ENCODE measurements around the gene ATF7. TPM values are rescaled to one million over a fixed set of nuclear protein-coding genes. Genes with fewer than 3 reads are reported as not detected.
A peak's percentile ranks its signal among the peaks of the same experiment; 100 is the strongest.
"Not testable (repeated sequence)": the region's sequence is repeated elsewhere in the genome, so short reads cannot be mapped to it uniquely, and the experiment has no call there.

ATF7 gene
- total RNA-seq, 1 donor from 2014 or later = 44.7 TPM

GRCh38 chr12:53484686-53485575, 141.3 kb downstream of the ATF7 start:
- DNase-seq (ENCODE audit: low spot score) = peak; percentile 72

- no peak for DNase-seq (ENCODE audit: low spot score)
Observed at GRCh38 chr12:53483979-53484377, 142.2 kb downstream of the ATF7 start.

GRCh38 chr12:53483225-53483978, 142.8 kb downstream of the ATF7 start:
- DNase-seq (ENCODE audit: low spot score) = peak; percentile 82

DNA sequence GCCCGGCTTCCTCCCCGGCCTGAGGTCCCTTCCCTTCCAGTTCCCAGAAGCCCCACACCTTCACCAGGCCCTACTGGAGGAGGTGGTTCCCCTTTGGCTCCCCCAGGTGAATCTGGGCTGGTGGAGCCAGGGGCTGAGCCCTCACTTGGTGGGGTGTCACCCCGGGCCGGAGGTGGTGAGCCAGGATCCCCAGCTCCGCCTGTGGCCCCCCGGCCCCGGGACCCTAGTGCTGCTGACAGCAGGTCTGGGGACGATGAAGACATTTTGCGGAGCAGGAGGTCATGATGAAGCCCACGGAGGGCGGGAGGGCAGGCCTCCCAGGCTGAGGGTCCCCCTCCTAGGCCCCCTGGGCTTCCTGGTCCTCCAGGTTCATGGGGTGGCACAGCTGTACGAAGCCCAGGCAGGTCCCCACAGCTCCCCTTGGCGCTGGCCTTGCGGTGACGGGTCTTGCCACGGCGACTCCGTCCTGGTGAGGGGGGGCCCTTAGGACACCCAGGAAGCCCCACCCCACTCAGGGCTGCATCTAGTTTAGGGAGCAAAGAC, 143.5 kb downstream of the ATF7 start:
- DNase-seq (ENCODE audit: low spot score) = peak; percentile 87

- no peak for DNase-seq (ENCODE audit: low spot score)
Observed at GRCh38 chr12:53481939-53482586, 144.1 kb downstream of the ATF7 start.

DNA sequence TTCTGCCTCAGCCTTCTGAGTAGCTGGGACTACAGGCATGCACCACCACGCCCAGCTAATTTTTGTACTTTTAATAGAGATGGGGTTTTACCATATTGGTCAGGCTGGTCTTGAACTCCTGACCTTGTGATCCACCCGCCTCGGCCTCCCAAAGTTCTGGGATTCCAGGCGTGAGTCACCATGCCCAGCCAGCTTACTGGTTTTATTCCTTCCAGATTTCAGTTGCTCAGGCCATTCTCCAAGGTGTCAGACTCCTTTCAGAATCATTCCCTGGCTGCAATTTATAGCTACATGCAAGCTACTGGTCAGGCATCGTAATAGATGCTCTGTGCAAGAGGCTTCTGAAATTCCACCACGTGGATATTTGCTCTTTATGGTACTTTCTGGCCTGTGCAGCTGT, 144.7 kb downstream of the ATF7 start:
- not testable (repeated sequence) for DNase-seq (ENCODE audit: low spot score)

- DNase-seq (ENCODE audit: low spot score) = no peak
Observed at GRCh38 chr12:53480491-53481442, 145.4 kb downstream of the ATF7 start.

- DNase-seq (ENCODE audit: low spot score) = no peak
Observed at GRCh38 chr12:53479331-53479730, 146.9 kb downstream of the ATF7 start.

- no peak for DNase-seq (ENCODE audit: low spot score)
Observed at GRCh38 chr12:53478865-53479264, 147.3 kb downstream of the ATF7 start.

- no peak for DNase-seq (ENCODE audit: low spot score)
Observed at GRCh38 chr12:53476769-53477209, 149.4 kb downstream of the ATF7 start.

DNA sequence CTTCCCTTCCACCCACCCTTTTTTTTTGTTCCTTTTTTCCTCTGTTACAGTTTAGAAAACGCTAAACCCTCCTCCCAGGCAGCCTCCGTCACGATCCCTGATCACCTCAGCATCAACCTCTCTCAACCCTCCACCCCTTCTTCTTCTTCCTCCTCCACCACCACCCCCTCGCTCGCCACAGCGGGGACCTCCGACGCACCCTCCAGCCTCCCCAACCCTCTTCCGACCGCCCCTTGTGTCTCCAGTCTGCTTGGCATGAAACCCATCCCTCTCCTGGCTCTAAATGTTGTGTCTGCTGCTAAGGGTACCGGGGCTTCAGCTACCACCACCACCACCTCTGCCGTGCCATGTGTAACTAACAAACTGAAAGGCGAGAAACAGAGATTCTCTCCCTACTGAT, 151.4 kb downstream of the ATF7 start:
- DNase-seq (ENCODE audit: low spot score) = no peak

- no peak for DNase-seq (ENCODE audit: low spot score)
Observed at GRCh38 chr12:53474077-53474476, 152.1 kb downstream of the ATF7 start.

DNA sequence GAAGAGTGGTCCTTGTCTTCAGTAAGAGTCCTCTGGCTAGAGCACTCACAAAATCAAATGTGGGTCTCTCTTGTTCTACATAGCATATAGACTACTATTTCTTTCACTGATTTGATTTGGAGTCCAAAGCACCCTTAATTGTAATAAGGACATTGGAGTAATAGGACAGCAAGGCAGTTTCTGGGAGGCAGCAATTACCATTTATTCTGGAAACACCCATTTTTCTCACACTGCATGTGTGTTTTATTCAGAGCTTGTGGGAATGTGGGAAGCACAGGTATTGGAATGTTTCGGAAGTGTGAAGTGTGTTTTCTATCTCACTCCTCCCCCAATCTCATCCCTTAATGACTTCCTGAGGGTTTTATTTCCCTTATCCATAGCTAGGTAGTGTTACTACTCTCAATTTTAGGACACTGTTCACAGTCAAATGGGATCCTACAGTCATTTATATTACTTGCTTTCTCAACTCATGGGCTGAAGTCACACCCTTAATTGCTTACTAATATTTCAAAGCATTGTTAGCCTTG, 154.1 kb downstream of the ATF7 start:
- no peak for DNase-seq (ENCODE audit: low spot score)

DNA sequence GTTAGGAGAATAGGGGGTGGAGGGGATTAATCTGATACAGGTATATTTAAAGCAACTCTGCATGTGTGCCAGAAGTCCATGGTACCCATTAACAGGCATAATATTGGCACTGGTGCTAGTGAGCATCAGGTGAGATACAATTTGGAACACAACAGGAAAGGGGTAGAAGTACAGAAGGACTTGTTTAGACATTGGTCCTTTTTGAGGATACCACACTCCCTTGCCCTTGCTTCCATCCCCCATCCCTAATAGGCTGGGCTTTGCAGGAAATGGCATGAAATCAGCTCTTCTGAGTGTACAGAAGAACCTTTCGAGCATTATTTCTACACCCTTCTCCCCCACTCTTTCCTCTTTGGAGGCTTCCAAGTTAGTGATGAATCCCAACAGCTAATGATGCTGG, 157.9 kb downstream of the ATF7 start:
- DNase-seq (ENCODE audit: low spot score) = no peak

DNA sequence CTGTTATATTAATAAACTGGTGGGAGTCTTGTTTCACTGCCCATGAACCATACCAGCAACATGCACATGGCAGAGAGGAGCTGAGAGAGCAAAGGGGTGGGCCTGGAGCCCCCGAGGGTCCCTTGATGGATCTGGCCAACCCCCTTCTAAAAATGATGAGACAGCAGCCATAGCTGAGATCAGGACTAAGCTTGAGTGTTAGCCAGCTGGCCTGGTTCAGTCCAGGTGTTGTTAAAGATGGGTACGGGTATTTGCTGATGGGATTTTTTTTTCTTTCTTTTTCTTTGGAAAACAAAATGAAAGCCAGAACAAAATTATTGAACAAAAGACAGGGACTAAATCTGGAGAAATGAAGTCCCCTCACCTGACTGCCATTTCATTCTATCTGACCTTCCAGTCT, 158.3 kb downstream of the ATF7 start:
- DNase-seq (ENCODE audit: low spot score) = no peak

DNA sequence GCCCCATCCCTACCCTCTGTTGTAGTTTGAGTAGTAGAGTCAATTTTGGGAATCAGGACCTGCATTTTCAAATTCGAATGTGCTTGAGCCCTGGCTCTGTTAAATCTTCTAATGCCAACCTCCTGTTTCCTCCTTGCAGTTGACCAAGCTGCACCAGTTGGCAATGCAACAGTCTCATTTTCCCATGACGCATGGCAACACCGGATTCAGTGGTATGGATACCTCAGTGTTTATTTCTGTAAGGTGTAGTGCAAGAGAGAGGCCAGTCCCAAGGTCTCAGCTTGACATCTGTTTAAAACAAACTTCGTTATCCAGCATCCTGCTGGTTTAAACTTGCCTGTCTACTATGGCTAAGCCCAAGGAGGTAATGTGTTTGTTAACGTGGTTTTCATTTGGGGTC, 159.1 kb downstream of the ATF7 start:
- DNase-seq (ENCODE audit: low spot score) = no peak

- no peak for DNase-seq (ENCODE audit: low spot score)
Observed at GRCh38 chr12:53466640-53467039, 159.5 kb downstream of the ATF7 start.

DNA sequence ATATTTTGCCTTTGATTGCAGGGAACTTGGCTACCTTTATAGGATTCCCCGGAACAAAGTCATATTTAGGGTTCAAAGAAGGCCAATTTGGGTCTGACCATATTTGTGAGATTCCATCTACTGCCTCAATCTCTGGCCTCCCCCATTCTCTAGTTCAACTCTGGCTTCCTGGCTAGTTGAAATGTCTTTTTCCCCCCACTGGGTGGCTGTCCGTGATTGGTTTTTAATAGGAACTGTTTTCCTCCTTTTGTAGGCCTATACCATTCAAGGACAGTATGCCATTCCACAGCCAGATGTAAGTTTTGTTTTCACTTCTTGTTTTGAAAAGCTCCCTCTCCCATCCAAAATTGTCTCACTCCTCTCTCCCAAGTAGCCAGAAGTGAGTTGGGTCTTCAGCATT, 160.5 kb downstream of the ATF7 start:
- DNase-seq (ENCODE audit: low spot score) = no peak

DNA sequence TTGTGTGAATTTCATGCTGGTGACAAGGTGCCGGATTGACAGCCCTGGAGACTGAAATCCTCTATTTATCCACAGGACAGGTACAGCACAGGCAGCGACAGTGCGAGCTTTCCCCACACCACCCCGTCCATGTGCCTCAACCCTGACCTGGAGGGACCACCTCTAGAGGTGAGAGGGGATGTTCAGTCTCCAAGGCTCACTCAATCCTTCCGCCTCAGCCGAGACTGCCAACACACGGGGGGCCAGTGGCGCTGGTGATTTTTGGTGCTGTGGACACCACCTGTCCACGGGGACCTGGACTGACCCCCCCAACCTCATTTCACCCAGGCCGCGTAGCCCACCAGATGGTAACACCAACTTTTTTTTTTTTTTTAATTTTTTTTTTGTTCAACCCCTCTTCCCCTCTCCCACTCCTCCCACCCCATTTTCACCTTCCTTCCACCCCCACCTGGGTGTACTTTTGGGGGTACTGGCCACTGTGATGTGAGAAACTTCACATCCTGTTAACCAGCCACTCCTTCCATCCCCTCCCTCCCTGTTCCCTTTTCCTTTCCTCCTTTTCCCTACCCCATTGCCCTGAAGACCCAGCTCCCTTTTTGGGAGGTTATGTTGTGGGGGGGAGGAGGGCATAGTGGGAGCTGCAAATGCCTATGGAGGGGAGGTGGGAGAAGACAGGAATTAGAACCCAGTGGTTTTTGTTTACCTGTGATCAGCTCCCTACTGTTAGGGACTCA, 161.3 kb downstream of the ATF7 start:
- no peak for DNase-seq (ENCODE audit: low spot score)
